H1 (cell line): ENCODE results near the gene BCL2L1.

ENCODE experiments used
- CEBPB ChIP-seq: IDR thresholded peaks from 2 replicates; pipeline ENCODE4 v1.6.1; 2012; ENCODE audit warnings: low read depth, low read length
- CTCF ChIP-seq, 3 experiments: IDR thresholded peaks; 1 replicate in 2 of 3; 2 replicates in 1 of 3; pipeline versions ENCODE4 v1.5.1 to v1.6.1; 2011; ENCODE audit warnings: low read length in 3 of 3, mild to moderate bottlenecking in 3 of 3, inconsistent platforms in 2 of 3, low read depth in 1 of 3, moderate library complexity in 1 of 3; ENCODE audit not compliant: insufficient read depth in 1 of 3; ENCODE audit errors: control extremely low read depth in 1 of 3
- EP300 ChIP-seq, 2 experiments: IDR thresholded peaks; 1 replicate in 1 of 2; 2 replicates in 1 of 2; pipeline ENCODE4 v1.6.1; 2011 to 2012; ENCODE audit warnings: low read depth in 2 of 2, low read length in 2 of 2, mild to moderate bottlenecking in 2 of 2, borderline replicate concordance in 1 of 2, inconsistent platforms in 1 of 2, moderate library complexity in 1 of 2
- EZH2 ChIP-seq: fragments of 200-600 bp; sonication (generic); IDR thresholded peaks from 2 replicates; pipeline ENCODE4 v1.7.1; 2012; ENCODE audit warnings: low read depth, mild to moderate bottlenecking, moderate library complexity, low read length, inconsistent platforms; ENCODE audit not compliant: severe bottlenecking
- POLR2A ChIP-seq, 2 experiments: IDR thresholded peaks; 1 replicate in 1 of 2; 2 replicates in 1 of 2; pipeline ENCODE4 v1.6.1; 2011; ENCODE audit warnings: low read depth in 2 of 2, low read length in 2 of 2, mild to moderate bottlenecking in 2 of 2; ENCODE audit errors: control extremely low read depth in 1 of 2
- POLR2AphosphoS5 ChIP-seq: IDR thresholded peaks from 2 replicates; pipeline ENCODE4 v1.6.1; 2011; ENCODE audit warnings: low read depth, low read length
- RNF2 ChIP-seq: fragments of 200-900, 300-1000 bp; sonication (generic); IDR thresholded peaks from 2 replicates; pipeline ENCODE4 v1.7.1; 2016; ENCODE audit warnings: borderline replicate concordance, low read depth, mild to moderate bottlenecking, antibody characterized with exemption, low read length; ENCODE audit not compliant: poor library complexity, severe bottlenecking; ENCODE audit errors: missing control alignments
- TAF1 ChIP-seq: IDR thresholded peaks from 2 replicates; pipeline ENCODE4 v1.6.1; 2011; ENCODE audit warnings: mild to moderate bottlenecking, low read depth, low read length
- TF ChIP-seq, protein P1 (sequence below): IDR thresholded peaks from 2 replicates; pipeline ENCODE4 v1.6.1; 2011; ENCODE audit warnings: low read length, improper control_type of control experiment

DNA sequence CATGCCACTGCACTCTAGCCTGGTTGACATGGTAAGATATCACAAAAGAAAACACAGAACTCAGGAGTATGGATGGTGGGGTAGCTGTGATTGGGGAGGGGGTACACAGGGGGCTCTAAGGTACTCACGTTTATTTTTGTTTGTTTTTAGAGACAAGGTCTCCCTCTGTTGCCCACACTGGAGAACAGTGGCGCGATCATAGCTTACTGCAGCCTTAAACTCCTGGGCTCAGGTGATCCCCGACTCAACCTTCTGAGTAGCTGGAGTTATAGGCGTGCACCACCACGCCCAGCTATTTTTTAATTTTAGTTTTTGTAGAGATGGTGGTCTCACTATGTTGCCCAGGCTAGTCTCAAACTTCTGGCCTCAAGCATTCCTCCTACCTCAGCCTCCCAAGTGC, 29.3 kb downstream of the BCL2L1 start:
- TF ChIP-seq CTCF (IDR thresholded peaks at IDR 0.05; ENCODE audit: control extremely low read depth in 1 of 3, insufficient read depth in 1 of 3, low read depth in 1 of 3, low read length in 3 of 3) = no peak
- no peak for TF ChIP-seq TAF1
- TF ChIP-seq RNF2 = no peak
- TF ChIP-seq POLR2AphosphoS5 = no peak
- no peak for TF ChIP-seq EP300 (IDR thresholded peaks at IDR 0.05; ENCODE audit: borderline replicate concordance in 1 of 2, low read depth in 2 of 2, low read length in 2 of 2)
- no peak for TF ChIP-seq EZH2
- no peak for TF ChIP-seq POLR2A (IDR thresholded peaks at IDR 0.05; ENCODE audit: control extremely low read depth in 1 of 2, low read depth in 2 of 2, low read length in 2 of 2)
- TF ChIP-seq, protein P1, sequence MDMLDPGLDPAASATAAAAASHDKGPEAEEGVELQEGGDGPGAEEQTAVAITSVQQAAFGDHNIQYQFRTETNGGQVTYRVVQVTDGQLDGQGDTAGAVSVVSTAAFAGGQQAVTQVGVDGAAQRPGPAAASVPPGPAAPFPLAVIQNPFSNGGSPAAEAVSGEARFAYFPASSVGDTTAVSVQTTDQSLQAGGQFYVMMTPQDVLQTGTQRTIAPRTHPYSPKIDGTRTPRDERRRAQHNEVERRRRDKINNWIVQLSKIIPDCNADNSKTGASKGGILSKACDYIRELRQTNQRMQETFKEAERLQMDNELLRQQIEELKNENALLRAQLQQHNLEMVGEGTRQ = no peak
- TF ChIP-seq CEBPB = no peak
